Measurements from ENCODE around the gene MCOLN1. TPM values are rescaled to one million over a fixed set of nuclear protein-coding genes. Genes with fewer than 3 reads are reported as not detected.
A peak's percentile ranks its signal among the peaks of the same experiment; 100 is the strongest.

MCOLN1 gene
- total and polyA plus RNA-seq, 2 experiments from 2014 or later: 7.2 to 16.1 TPM

- Histone ChIP-seq H3K79me2 (replicated peaks; ENCODE audit: insufficient read depth) (no peaks in the 10 kb centered on the region), H3K27ac (ENCODE audit: low read depth) (no peak overlapping the region), H3K4me1 (ENCODE audit: insufficient read depth) (peaks cover 3% of the 10 kb centered on the region; the same call in 1 of the 2 replicates), H3K9me2 (ENCODE audit: insufficient read depth) (no peaks in the 10 kb centered on the region), H3K4me2 (peak overlapping the region; percentile 76), H4K20me1 (replicated peaks; ENCODE audit: insufficient read depth) (no peaks in the 10 kb centered on the region; the same call in 1 of the 2 replicates), H3K27me3 (ENCODE audit: insufficient read depth) (no peaks in the 10 kb centered on the region), H3F3A (replicated peaks; ENCODE audit: low read depth) (no peaks in the 10 kb centered on the region), H3K4me3 (peak overlapping the region; percentile 65), H2AFZ (0 out of 2 replicates have a peak overlapping the region, but pooled peaks have one; percentile 32), H3K36me3 (ENCODE audit: insufficient read depth) (peaks cover 8% of the 10 kb centered on the region; the same call in 1 of the 2 replicates)
- Mint-ChIP-seq H3K36me3 (ENCODE audit: low read depth) (peaks cover 37% of the 10 kb centered on the region), H3K9me3 (no peaks in the 10 kb centered on the region; the same call in 2 of the 3 replicates), H3K27me3 (ENCODE audit: insufficient read depth, low read depth, poor library complexity) (peaks cover 8% of the 10 kb centered on the region), H3K4me3 (peak overlapping the region; percentile 75; the same call in 2 of the 3 replicates), H3K4me1 (peaks cover 3% of the 10 kb centered on the region; the same call in 2 of the 3 replicates), H3K27ac (no peak overlapping the region)
- peak; percentile 12 for ATAC-seq
- DNase-seq (ENCODE audit: low spot score): no peak
- TF ChIP-seq ZNF331 (CRISPR knock-in tag; IDR thresholded peaks at IDR 0.05; ENCODE audit: low read depth): no peak
- no peak for TF ChIP-seq POLR2AphosphoS5 (IDR thresholded peaks at IDR 0.05; ENCODE audit: low read depth)
- no peak for TF ChIP-seq ZNF114 (CRISPR knock-in tag; IDR thresholded peaks at IDR 0.05)
- no peak for TF ChIP-seq STAT1 (IDR thresholded peaks at IDR 0.05; ENCODE audit: unreplicated experiment)
Observed at GRCh38 chr19:7554565-7554964, 32.1 kb downstream of the MCOLN1 start.

DNA sequence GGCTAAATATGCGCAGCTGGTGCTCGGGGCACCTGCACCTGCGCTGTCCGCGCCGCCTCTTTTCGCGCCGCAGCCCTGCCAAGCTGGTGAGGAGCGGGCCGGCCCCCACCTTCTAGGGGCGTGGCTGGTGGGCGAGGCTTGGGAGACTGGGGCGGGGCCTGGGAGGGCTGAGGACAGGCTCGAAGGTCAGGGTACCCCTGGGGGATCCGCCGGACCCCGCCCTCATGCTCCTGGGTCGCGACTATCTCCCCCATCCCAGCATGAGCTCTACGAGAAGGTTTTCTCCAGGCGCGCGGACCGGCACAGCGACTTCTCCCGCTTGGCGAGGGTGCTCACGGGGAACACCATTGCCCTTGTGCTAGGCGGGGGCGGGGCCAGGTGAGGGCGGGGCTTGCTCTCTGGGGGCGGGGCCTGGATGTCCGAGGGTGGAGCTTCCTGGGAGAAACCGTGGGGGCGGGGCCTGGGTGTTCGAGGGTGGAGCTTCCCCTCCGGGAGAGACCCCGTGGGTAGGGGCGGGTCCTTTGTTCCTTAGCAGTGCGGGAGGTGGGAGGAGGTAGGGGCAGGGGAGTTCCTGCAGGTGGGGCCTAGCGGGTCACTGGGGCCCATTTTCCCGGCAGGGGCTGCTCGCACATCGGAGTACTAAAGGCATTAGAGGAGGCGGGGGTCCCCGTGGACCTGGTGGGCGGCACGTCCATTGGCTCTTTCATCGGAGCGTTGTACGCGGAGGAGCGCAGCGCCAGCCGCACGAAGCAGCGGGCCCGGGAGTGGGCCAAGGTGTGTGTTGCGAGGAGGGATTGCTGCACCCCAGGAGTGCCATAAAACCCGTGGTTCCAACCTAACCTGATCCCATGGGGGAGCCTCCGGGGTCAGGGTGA is 32.8 kb downstream of the MCOLN1 start:
- Histone ChIP-seq H4K20me1 (replicated peaks; ENCODE audit: insufficient read depth) (no peaks in the 10 kb centered on the region; the same call in 1 of the 2 replicates), H3K9me2 (ENCODE audit: insufficient read depth) (no peaks in the 10 kb centered on the region), H2AFZ (peak overlapping the region; percentile 63; the same call in 1 of the 2 replicates), H3K27me3 (ENCODE audit: insufficient read depth) (no peaks in the 10 kb centered on the region), H3F3A (replicated peaks; ENCODE audit: low read depth) (no peaks in the 10 kb centered on the region), H3K4me1 (ENCODE audit: insufficient read depth) (peaks cover 3% of the 10 kb centered on the region; the same call in 1 of the 2 replicates), H3K4me2 (peak overlapping the region; percentile 76), H3K27ac (ENCODE audit: low read depth) (no peak overlapping the region), H3K36me3 (ENCODE audit: insufficient read depth) (peaks cover 8% of the 10 kb centered on the region; the same call in 1 of the 2 replicates), H3K79me2 (replicated peaks; ENCODE audit: insufficient read depth) (no peaks in the 10 kb centered on the region), H3K4me3 (peak overlapping the region; percentile 65)
- H3K27me3 Mint-ChIP-seq (ENCODE audit: insufficient read depth, low read depth, poor library complexity): peaks cover 8% of the 10 kb centered on the region
- DNase-seq (ENCODE audit: low spot score) (peak; percentile 94), ATAC-seq (peak; percentile 71)
- no peaks in the 10 kb centered on the region; the same call in 2 of the 3 replicates for H3K9me3 Mint-ChIP-seq
- TF ChIP-seq EZH2phosphoT487 (IDR thresholded peaks at IDR 0.05; ENCODE audit: unreplicated experiment) (no peak), POLR2AphosphoS5 (IDR thresholded peaks at IDR 0.05; ENCODE audit: low read depth) (peak; percentile 50)
- H3K27ac Mint-ChIP-seq: 0 out of 2 replicates have a peak overlapping the region, but pooled peaks have one; percentile 62
- H3K36me3 Mint-ChIP-seq (ENCODE audit: low read depth): peaks cover 40% of the 10 kb centered on the region
- peak overlapping the region; percentile 75 for H3K4me3 Mint-ChIP-seq
- H3K4me1 Mint-ChIP-seq: peaks cover 3% of the 10 kb centered on the region; the same call in 2 of the 3 replicates

DNA sequence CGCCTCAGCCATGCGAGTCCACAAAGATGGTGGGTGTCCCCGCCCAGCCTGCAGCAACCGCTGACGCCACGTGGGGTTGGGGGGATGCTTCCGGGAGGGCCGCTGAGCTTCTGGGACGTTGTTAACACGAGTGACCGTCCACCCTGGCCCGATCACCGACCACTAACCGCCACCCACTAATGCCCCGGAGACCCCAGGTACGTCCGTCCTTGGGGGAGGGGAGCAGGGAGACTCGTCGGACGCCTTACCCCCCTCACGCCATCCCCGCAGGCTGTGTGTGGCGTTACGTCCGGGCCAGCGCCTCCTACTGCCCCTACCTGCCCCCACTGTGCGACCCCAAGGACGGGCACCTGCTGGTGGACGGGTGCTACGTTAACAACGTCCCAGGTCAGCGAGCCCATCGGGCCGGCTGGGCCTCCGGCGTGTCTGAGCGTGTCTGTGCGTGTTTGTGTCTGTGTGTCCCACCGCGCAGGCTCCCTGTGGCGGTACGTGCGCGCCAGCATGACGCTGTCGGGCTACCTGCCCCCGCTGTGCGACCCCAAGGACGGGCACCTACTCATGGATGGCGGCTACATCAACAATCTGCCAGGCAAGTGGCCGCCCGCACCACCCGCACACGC is 34.4 kb downstream of the MCOLN1 start:
- H3K4me3 Mint-ChIP-seq: no peak overlapping the region
- H3K36me3 ChIP-seq (ENCODE audit: insufficient read depth): peaks cover 8% of the 10 kb centered on the region; the same call in 1 of the 2 replicates
- no peak overlapping the region for H3K27ac Mint-ChIP-seq
- H3K36me3 Mint-ChIP-seq (ENCODE audit: low read depth): peaks cover 40% of the 10 kb centered on the region
- no peak for ATAC-seq
- no peak for TF ChIP-seq JUNB (IDR thresholded peaks at IDR 0.05; ENCODE audit: unreplicated experiment)
- no peak for TF ChIP-seq POLR2AphosphoS5 (IDR thresholded peaks at IDR 0.05; ENCODE audit: low read depth)
- TF ChIP-seq EZH2 (IDR thresholded peaks at IDR 0.05; ENCODE audit: low read depth, unreplicated experiment): no peak
- no peak for TF ChIP-seq NANOG (IDR thresholded peaks at IDR 0.05; ENCODE audit: borderline replicate concordance)
- TF ChIP-seq CTCF (conservative IDR thresholded peaks at IDR 0.05; ENCODE audit: low read depth in 2 of 2): no peak
- no peaks in the 10 kb centered on the region; the same call in 1 of the 2 replicates for H4K20me1 ChIP-seq (replicated peaks; ENCODE audit: insufficient read depth)
- no peaks in the 10 kb centered on the region for H3K79me2 ChIP-seq (replicated peaks; ENCODE audit: insufficient read depth)
- H3K4me1 ChIP-seq (ENCODE audit: insufficient read depth): no peaks in the 10 kb centered on the region
- H2AFZ ChIP-seq: no peak overlapping the region
- H3K4me1 Mint-ChIP-seq: no peaks in the 10 kb centered on the region; the same call in 2 of the 3 replicates
- H3F3A ChIP-seq (replicated peaks; ENCODE audit: low read depth): no peaks in the 10 kb centered on the region
- no peak overlapping the region for H3K4me3 ChIP-seq
- H3K27me3 ChIP-seq (ENCODE audit: insufficient read depth): no peaks in the 10 kb centered on the region
- H3K27me3 Mint-ChIP-seq (ENCODE audit: insufficient read depth, low read depth, poor library complexity): peaks cover 7% of the 10 kb centered on the region
- no peaks in the 10 kb centered on the region for H3K9me2 ChIP-seq (ENCODE audit: insufficient read depth)
- no peak overlapping the region for H3K4me2 ChIP-seq
- DNase-seq (ENCODE audit: low spot score): no peak
- H3K9me3 Mint-ChIP-seq: no peaks in the 10 kb centered on the region; the same call in 1 of the 3 replicates
- H3K27ac ChIP-seq (ENCODE audit: low read depth): no peak overlapping the region

All from GM23338 (cell line).